Measurements from ENCODE around the gene SEH1L.

DNA sequence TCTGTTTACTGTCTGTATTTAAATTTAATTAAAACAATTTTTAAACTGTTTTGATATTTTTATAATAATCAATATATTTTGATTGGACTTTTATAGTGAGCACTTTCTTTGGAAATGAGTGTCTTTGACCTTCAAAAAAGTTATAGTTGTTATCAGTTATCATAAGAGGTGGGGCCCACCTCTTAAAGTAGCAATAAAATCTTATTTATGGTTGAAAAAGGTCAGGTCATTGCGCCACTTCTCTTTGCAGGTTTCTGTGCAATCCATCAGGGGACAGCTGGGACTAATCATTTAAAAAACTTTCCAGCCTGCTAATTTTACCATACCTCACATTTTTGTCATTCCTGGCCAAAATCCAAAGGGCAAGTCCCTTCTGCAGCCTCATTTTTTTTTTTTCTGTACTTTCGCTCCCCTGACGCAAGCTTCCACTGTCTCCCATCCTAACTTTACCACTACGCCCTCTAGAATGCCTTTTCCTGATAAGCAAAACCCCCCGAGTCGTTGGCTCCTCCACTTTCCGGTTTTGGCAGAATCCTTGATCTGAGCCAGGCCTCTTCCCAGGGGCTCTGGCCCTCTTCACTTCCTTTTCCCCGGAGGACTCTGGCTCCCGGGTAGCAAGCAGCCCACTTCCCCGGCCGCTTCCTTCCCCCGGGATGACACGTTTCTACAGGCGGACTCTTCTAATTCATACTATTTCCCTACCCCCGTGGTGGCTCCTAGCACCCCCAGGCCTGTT, 1.1 kb upstream of the SEH1L start:
- TF ChIP-seq, protein P1, sequence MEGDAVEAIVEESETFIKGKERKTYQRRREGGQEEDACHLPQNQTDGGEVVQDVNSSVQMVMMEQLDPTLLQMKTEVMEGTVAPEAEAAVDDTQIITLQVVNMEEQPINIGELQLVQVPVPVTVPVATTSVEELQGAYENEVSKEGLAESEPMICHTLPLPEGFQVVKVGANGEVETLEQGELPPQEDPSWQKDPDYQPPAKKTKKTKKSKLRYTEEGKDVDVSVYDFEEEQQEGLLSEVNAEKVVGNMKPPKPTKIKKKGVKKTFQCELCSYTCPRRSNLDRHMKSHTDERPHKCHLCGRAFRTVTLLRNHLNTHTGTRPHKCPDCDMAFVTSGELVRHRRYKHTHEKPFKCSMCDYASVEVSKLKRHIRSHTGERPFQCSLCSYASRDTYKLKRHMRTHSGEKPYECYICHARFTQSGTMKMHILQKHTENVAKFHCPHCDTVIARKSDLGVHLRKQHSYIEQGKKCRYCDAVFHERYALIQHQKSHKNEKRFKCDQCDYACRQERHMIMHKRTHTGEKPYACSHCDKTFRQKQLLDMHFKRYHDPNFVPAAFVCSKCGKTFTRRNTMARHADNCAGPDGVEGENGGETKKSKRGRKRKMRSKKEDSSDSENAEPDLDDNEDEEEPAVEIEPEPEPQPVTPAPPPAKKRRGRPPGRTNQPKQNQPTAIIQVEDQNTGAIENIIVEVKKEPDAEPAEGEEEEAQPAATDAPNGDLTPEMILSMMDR (IDR thresholded peaks at IDR 0.05): no peak
- TF ChIP-seq POLR2A (IDR thresholded peaks at IDR 0.05): no peak

Data from upper lobe of left lung (tissue), 4 donors.